H9 (cell line): ENCODE data around the gene PARP3. TPM values are rescaled to one million over a fixed set of nuclear protein-coding genes. Genes with fewer than 3 reads are reported as not detected.

Experiments
- DNase-seq: peaks from one replicate; pipeline ENCODE4 v3.0.0-alpha.2; 2017
- H2AFZ ChIP-seq: one replicate; pipeline ENCODE4 v1.6.1; 2013; ENCODE audit warnings: mild to moderate bottlenecking, low read length, control low read depth, moderate library complexity
- H2AK5ac ChIP-seq: 2 replicates; pipeline ENCODE4 v1.6.1; 2013; ENCODE audit warnings: low read length, control low read depth, mixed read lengths; ENCODE audit not compliant: insufficient read length
- H2BK120ac ChIP-seq: one replicate; pipeline ENCODE4 v1.6.1; 2013; ENCODE audit warnings: low read depth, mild to moderate bottlenecking, low read length, control low read depth, inconsistent platforms; ENCODE audit not compliant: poor library complexity, severe bottlenecking
- H2BK12ac ChIP-seq: 2 replicates; pipeline ENCODE4 v1.6.1; 2013; ENCODE audit warnings: low read length, control low read depth, mixed read lengths, low read depth; ENCODE audit not compliant: insufficient read length
- H2BK15ac ChIP-seq: 2 replicates; pipeline ENCODE4 v1.6.1; 2013; ENCODE audit warnings: low read depth, low read length, control low read depth
- H2BK20ac ChIP-seq: one replicate; pipeline ENCODE4 v1.6.1; 2013; ENCODE audit warnings: low read depth, mild to moderate bottlenecking, low read length, control low read depth, inconsistent platforms; ENCODE audit not compliant: poor library complexity, severe bottlenecking
- H2BK5ac ChIP-seq: 2 replicates; pipeline ENCODE4 v1.6.1; 2013; ENCODE audit warnings: low read length, control low read depth, mixed read lengths; ENCODE audit not compliant: insufficient read length
- H3K14ac ChIP-seq: 2 replicates; pipeline ENCODE4 v1.6.1; 2013; ENCODE audit warnings: low read length, control low read depth; ENCODE audit not compliant: insufficient read depth
- H3K18ac ChIP-seq: 2 replicates; pipeline ENCODE4 v1.6.1; 2013; ENCODE audit warnings: low read depth, mild to moderate bottlenecking, mixed read lengths, low read length, control low read depth; ENCODE audit not compliant: insufficient read length
- H3K23ac ChIP-seq: 2 replicates; pipeline ENCODE4 v1.6.1; 2013; ENCODE audit warnings: low read length, control low read depth, mixed read lengths, low read depth; ENCODE audit not compliant: insufficient read length
- H3K23me2 ChIP-seq: 2 replicates; pipeline ENCODE4 v1.6.1; 2013; ENCODE audit warnings: low read depth, mild to moderate bottlenecking, mixed read lengths, low read length, control low read depth; ENCODE audit not compliant: insufficient read length, poor library complexity, severe bottlenecking
- H3K27ac ChIP-seq: 2 replicates; pipeline ENCODE4 v1.5.1; 2013; ENCODE audit warnings: low read length, control low read depth, mixed read lengths, low read depth; ENCODE audit not compliant: insufficient read length
- H3K27me3 ChIP-seq: 2 replicates; pipeline ENCODE4 v1.6.1; 2013; ENCODE audit warnings: low read length, control low read depth, inconsistent platforms; ENCODE audit not compliant: insufficient read depth
- H3K4ac ChIP-seq: 2 replicates; pipeline ENCODE4 v1.6.1; 2013; ENCODE audit warnings: low read depth, mild to moderate bottlenecking, control low read depth, inconsistent platforms, low read length, moderate library complexity
- H3K4me1 ChIP-seq: 2 replicates; pipeline ENCODE4 v1.6.1; 2013; ENCODE audit warnings: low read length, control low read depth, inconsistent platforms; ENCODE audit not compliant: insufficient read depth
- H3K4me2 ChIP-seq: 2 replicates; pipeline ENCODE4 v1.6.1; 2013; ENCODE audit warnings: low read length, control low read depth, mixed read lengths; ENCODE audit not compliant: insufficient read length, insufficient read depth
- H3K56ac ChIP-seq: 2 replicates; pipeline ENCODE4 v1.6.1; 2013; ENCODE audit warnings: low read depth, mild to moderate bottlenecking, mixed read lengths, low read length, control low read depth; ENCODE audit not compliant: insufficient read length
- H3K79me1 ChIP-seq: 2 replicates; pipeline ENCODE4 v1.6.1; 2013; ENCODE audit warnings: low read depth, mild to moderate bottlenecking, moderate library complexity, low read length, control low read depth, inconsistent platforms; ENCODE audit not compliant: insufficient read depth, poor library complexity, severe bottlenecking
- H3K79me2 ChIP-seq: 2 replicates; pipeline ENCODE4 v1.6.1; 2013; ENCODE audit warnings: low read length, control low read depth, inconsistent platforms; ENCODE audit not compliant: insufficient read depth
- H3K9ac ChIP-seq: 2 replicates; pipeline ENCODE4 v1.6.1; 2013; ENCODE audit warnings: low read length, control low read depth, mixed read lengths; ENCODE audit not compliant: insufficient read length; ENCODE audit errors: extremely low read depth
- H3K9me3 ChIP-seq: one replicate; pipeline ENCODE4 v1.6.1; 2013; ENCODE audit warnings: low read depth, low read length, inconsistent platforms; ENCODE audit not compliant: control insufficient read depth
- H3T11ph ChIP-seq: one replicate; pipeline ENCODE4 v1.6.1; 2013; ENCODE audit warnings: mild to moderate bottlenecking, low read length, control low read depth, inconsistent platforms
- H4K20me1 ChIP-seq: one replicate; pipeline ENCODE4 v1.6.1; 2013; ENCODE audit not compliant: control insufficient read depth, insufficient read length, insufficient read depth
- H4K5ac ChIP-seq: 2 replicates; pipeline ENCODE4 v1.6.1; 2013; ENCODE audit warnings: low read depth, mild to moderate bottlenecking, mixed read lengths, low read length, control low read depth; ENCODE audit not compliant: insufficient read length
- H4K8ac ChIP-seq: replicated peaks from 2 replicates; pipeline ENCODE4 v1.6.1; 2013; ENCODE audit warnings: low read length, control low read depth, mixed read lengths, low read depth; ENCODE audit not compliant: insufficient read length
- H4K91ac ChIP-seq: 2 replicates; pipeline ENCODE4 v1.6.1; 2013; ENCODE audit warnings: low read depth, mild to moderate bottlenecking, moderate library complexity, mixed read lengths, low read length, control low read depth; ENCODE audit not compliant: insufficient read length
- H3K27ac Mint-ChIP-seq, 3 experiments: 2 replicates in 2 of 3; 3 replicates in 1 of 3; pipeline ENCODE4 v1.8.0; 2020 to 2021; ENCODE audit warnings: mixed read lengths in 3 of 3, mild to moderate bottlenecking in 1 of 3, moderate library complexity in 1 of 3
- H3K27me3 Mint-ChIP-seq: 2 replicates; pipeline ENCODE4 v1.8.0; 2021; ENCODE audit warnings: low read depth, mild to moderate bottlenecking, moderate library complexity, mixed read lengths
- H3K36me3 Mint-ChIP-seq, 3 experiments: 2 replicates in 2 of 3; 3 replicates in 1 of 3; pipeline ENCODE4 v1.8.0; 2020 to 2021; ENCODE audit warnings: low read depth in 3 of 3, mixed read lengths in 3 of 3; ENCODE audit not compliant: insufficient read depth in 1 of 3
- H3K4me1 Mint-ChIP-seq, 2 experiments: 2 replicates each; pipeline ENCODE4 v1.8.0; 2020; ENCODE audit warnings: mixed read lengths in 2 of 2
- H3K4me3 Mint-ChIP-seq, 2 experiments: 2 replicates in 1 of 2; 3 replicates in 1 of 2; pipeline ENCODE4 v1.8.0; 2020 to 2021; ENCODE audit warnings: mild to moderate bottlenecking in 2 of 2, mixed read lengths in 2 of 2, moderate library complexity in 1 of 2
- H3K9me3 Mint-ChIP-seq, 2 experiments: 2 replicates in 1 of 2; 3 replicates in 1 of 2; pipeline ENCODE4 v1.8.0; 2020; ENCODE audit warnings: mild to moderate bottlenecking in 2 of 2, mixed read lengths in 2 of 2, moderate library complexity in 1 of 2
- CTCF ChIP-seq: fragments of 200-600 bp; sonication (generic); conservative IDR thresholded peaks from 3 replicates; pipeline ENCODE4 v1.8.0; 2021; ENCODE audit warnings: antibody characterized with exemption, mild to moderate bottlenecking
- WGBS: extraction: QIAGEN DNeasy Blood & Tissue Kit; methylation state at CpG from one replicate; pipeline ENCODE4 v1.1.7; 2013; ENCODE audit warnings: missing lambda C conversion rate, low lambda C conversion rate, mixed read lengths; ENCODE audit not compliant: insufficient read length; ENCODE audit errors: extremely low coverage; 5-methylcytosine and 5-hydroxymethylcytosine counted together
- total RNA-seq: library from RNA; stranded (reverse); gene quantifications from 2 replicates; pipeline ENCODE4 v1.2.1, GENCODE V29; 2021

PARP3 gene
- total RNA-seq, 1 experiment from 2014 or later = 1.3 TPM

GRCh38 chr3:51997172-51997571 is 55.0 kb downstream of the PARP3 start:
- Histone ChIP-seq H2AFZ (no peak overlapping the region), H4K20me1 (peaks cover 2% of the 10 kb centered on the region), H3K27ac (no peak overlapping the region), H4K8ac (no peak overlapping the region), H2BK5ac (no peak overlapping the region), H2BK12ac (no peak overlapping the region), H4K91ac (no peak overlapping the region), H3K4me2 (no peak overlapping the region), H2BK15ac (no peak overlapping the region), H2BK120ac (no peak overlapping the region), H3K4ac (no peak overlapping the region), H3K79me1 (peaks cover 7% of the 10 kb centered on the region), H3K23ac (no peak overlapping the region), H3K56ac (no peak overlapping the region), H3K14ac (no peak overlapping the region), H3K4me1 (peaks cover 7% of the 10 kb centered on the region), H3K23me2 (peaks cover 11% of the 10 kb centered on the region), H3K9me3 (no peaks in the 10 kb centered on the region), H3K18ac (no peak overlapping the region), H3K27me3 (no peaks in the 10 kb centered on the region), H2AK5ac (no peak overlapping the region), H3K79me2 (peaks cover 10% of the 10 kb centered on the region; the same call in 1 of the 2 replicates), H3T11ph (no peak overlapping the region), H2BK20ac (no peak overlapping the region), H4K5ac (no peak overlapping the region), H3K9ac (no peak overlapping the region)
- peaks cover 35 to 37% (median 36%) of the 10 kb centered on the region in 3 experiments for H3K36me3 Mint-ChIP-seq
- H3K9me3 Mint-ChIP-seq = no peaks in the 10 kb centered on the region; a peak in 1 of 5 replicates
- WGBS = no CpG with 5 or more reads among the region's 2 CpGs
- no peak for TF ChIP-seq CTCF
- H3K27me3 Mint-ChIP-seq = peaks cover 3% of the 10 kb centered on the region
- no peak overlapping the region for H3K27ac Mint-ChIP-seq
- 0 out of 5 replicates have a peak overlapping the region, but pooled peaks of 1 of the 2 experiments have one; percentile 6 for H3K4me3 Mint-ChIP-seq
- H3K4me1 Mint-ChIP-seq = peaks cover 23 to 34% of the 10 kb centered on the region in 2 experiments
- no peak for DNase-seq
